GM18502 (cell line): Measurements from ENCODE around the gene CEACAM4.
"Not testable (repeated sequence)": the region's sequence is repeated elsewhere in the genome, so short reads cannot be mapped to it uniquely, and the experiment has no call there.

Experiments
- ATAC-seq: cut with Tn5 transposase; IDR thresholded peaks from one replicate; pipeline ENCODE4 v1.9.1; 2021; ENCODE audit warnings: mild to moderate bottlenecking; ENCODE audit not compliant: unreplicated experiment, poor library complexity

CEACAM4 gene

GRCh38 chr19:41626877-41627276 is at the start of gene CEACAM4:
Gene CEACAM4, minus strand, starts transcription at chr19:41627074. Its CDS starts 111 bp downstream, at chr19:41626963.
- ATAC-seq, result no peak

DNA sequence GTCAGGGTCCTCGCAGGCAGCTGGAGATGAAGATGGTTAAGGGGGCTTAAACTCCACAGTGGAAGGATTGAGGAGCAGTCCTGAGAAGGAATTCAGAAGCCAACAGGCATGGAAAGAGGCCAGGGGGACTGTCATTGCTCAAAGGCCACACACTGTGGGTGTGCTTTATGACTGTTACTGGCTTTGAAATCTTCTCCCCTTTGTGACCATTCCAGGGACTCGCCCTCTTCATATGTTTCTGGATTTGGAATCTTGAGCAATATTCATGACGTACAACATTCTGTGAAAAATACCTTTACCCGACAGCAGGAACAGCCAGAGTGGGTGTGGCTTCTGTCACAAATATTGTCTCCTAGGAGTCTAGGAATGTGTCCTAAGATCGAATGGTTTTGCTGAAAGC is 44.6 kb upstream of the CEACAM4 start:
- no peak for ATAC-seq

- no peak for ATAC-seq
Observed at GRCh38 chr19:41670755-41671154, 43.9 kb upstream of the CEACAM4 start.

DNA sequence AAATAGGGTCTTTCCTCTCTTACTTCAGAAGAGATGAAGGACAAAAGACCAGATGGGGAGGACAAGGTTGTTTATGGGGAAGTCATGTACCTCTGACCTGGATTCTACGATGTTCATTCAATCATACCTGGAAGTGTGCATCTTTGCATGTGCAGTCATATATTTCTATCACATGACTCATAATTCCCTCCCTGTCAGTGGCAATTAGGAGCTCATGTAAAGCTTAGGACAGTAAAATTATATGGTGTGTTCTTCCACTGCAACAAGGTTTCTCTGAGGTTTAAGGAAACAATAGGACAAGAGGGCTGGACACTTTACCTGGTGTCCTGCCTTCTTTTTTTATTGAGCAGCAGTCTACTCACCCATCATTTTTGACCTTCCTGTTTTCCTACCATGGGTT is 41.4 kb upstream of the CEACAM4 start:
- no peak for ATAC-seq

DNA sequence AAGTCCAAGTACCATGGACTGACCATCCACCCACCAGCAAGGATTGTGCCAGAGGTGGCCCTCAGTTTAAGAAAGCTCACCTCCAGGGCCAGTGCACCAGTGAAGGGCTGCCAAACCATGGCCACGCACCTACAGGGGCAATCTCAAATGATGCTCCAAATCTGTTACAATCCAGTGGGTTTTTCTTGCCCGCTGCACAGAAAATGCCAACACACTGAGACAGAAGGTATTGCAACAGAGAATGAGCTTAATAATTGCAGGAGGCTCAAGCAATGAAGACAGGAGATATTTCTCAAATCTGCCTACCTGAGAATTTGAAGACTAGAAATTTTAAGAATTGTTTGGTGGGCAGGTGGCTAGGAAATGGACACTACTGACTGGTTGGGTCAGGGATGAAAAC is 39.2 kb upstream of the CEACAM4 start:
- no peak for ATAC-seq

DNA sequence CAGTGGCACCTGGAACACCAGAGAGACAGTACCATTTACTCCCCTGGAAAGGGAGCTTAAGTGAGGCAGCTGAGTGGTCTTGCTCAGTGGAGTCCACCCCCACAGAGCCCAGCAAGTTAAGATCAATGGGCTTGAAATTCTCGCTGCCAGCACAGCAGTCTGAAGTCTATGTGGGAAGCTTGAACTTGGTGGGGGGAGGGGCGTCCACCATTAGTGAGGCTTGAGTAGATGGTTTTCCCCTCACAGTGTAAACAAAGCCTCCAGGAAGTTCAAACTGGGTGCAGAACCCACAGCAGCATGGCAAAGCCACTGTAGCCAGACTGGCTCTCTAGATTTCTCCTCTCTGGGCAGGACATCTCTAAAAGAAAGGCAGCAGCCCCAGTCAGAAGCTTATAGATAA is 30.3 kb upstream of the CEACAM4 start:
- no peak for ATAC-seq

- not testable (repeated sequence) for ATAC-seq
Observed at GRCh38 chr19:41656756-41657155, 29.9 kb upstream of the CEACAM4 start.

DNA sequence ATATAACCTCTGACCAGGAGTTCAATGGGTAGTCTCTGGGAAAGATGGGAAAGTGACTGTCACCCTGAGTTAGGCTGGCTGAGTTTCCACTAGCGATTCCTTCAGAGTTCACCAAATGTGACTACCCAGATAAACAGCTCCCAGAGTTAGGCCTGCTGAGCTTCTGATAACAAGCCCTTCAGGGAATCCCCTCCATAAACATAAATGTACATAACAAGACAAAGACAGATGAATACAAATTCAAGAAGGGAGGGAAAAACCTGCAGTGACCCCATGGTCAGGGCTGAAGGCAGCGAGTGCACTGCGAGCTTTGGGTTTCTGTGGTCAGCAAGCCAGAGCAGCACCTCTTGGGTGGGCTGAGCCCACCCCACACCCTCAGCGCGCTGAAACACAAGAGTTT is 25.4 kb upstream of the CEACAM4 start:
- no peak for ATAC-seq

- ATAC-seq, result no peak
Observed at GRCh38 chr19:41649827-41650226, 23.0 kb upstream of the CEACAM4 start.

- no peak for ATAC-seq
Observed at GRCh38 chr19:41646589-41647204, 19.8 kb upstream of the CEACAM4 start.

- ATAC-seq, result no peak
Observed at GRCh38 chr19:41641879-41642485, 15.1 kb upstream of the CEACAM4 start.

- no peak for ATAC-seq
Observed at GRCh38 chr19:41638641-41639081, 11.8 kb upstream of the CEACAM4 start.

GRCh38 chr19:41637484-41637883 is 10.6 kb upstream of the CEACAM4 start:
- no peak for ATAC-seq

- ATAC-seq, result no peak
Observed at GRCh38 chr19:41627966-41628675, 1.2 kb upstream of the CEACAM4 start.

DNA sequence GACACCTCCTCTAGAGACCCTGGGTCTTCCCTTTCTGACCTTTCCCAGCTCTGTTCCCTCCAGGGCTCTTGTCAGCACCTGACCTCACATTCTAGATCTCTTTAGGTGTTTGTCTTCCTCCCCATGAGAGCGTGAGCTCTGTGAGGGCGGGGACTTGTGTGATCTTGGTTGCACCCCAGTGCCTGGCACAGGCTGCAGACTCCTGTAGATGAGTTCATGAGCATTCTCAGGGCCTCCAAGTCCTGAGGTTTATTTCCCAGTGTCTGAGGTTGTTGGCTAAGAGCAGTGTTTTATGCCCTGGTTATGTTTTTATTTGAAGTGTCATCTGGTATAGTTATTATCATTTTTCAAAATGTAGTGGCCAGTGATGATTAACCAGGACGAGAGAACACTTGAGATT is 596 bp downstream of the CEACAM4 start:
- no peak for ATAC-seq

DNA sequence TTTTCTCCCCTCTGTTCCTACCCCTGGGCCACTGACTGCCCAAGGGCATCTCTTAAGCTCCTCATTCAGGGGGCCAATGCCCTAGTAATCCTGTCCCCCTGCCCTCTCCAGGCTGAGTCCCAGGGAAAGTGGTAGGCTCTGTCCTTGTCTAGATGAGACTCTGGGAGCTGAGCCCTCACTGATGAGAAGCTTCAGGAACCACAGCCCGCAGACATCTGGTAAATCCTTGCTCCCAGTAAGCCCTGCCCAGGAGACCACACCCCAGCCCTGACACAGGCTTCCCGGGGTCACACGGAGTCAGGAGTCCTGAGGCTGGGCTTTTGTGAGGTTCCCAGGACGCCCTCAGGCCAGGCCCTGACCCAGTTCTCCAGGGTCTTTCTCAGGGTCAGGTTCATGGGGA is 1.9 kb downstream of the CEACAM4 start:
- no peak for ATAC-seq

DNA sequence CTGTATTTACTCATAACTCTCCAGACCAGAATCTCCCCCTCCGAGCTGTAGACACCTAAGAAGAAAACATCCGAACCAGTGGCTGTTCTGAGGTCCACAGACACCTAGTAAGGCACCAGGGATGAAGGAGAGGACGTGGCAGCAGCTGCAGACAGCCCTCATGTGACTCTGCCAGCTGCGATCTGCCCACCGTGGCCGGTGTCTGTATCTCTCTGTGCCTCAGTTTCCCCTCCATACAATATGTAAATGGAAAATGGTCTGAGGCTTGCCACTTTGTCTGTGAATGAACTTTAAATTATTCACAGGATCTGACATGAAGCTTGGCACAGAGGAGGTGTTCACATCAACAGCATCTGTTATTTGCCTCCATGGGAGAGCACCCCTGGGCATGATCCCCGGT is 2.4 kb downstream of the CEACAM4 start:
- no peak for ATAC-seq

GRCh38 chr19:41623360-41623759 is 3.5 kb downstream of the CEACAM4 start:
- ATAC-seq, result no peak

- no peak for ATAC-seq
Observed at GRCh38 chr19:41621654-41622053, 5.2 kb downstream of the CEACAM4 start.

- ATAC-seq, result no peak
Observed at GRCh38 chr19:41621226-41621625, 5.6 kb downstream of the CEACAM4 start.

DNA sequence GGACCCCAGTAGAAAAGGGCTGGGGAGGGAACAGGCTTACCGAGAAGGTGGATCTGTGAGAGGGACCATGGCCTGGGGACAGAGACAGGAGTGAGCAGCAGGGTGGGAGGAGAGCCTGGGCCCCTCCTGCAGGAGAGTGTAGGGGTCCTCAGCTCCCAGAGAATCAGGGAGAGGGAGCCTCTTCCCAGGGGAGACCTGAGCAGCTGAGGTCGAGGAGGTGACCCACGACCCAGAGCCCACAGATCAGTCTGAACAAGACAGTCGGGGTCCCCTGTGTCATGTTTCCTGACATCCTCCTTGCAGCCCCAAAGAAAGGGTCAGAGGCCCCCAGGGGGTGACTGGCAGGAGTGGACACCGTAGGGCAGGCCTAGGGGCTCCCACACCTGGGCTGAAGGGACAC is 6.7 kb downstream of the CEACAM4 start:
- ATAC-seq, result no peak
